Measurements from ENCODE around the gene VPS37D.

The VPS37D gene

DNA sequence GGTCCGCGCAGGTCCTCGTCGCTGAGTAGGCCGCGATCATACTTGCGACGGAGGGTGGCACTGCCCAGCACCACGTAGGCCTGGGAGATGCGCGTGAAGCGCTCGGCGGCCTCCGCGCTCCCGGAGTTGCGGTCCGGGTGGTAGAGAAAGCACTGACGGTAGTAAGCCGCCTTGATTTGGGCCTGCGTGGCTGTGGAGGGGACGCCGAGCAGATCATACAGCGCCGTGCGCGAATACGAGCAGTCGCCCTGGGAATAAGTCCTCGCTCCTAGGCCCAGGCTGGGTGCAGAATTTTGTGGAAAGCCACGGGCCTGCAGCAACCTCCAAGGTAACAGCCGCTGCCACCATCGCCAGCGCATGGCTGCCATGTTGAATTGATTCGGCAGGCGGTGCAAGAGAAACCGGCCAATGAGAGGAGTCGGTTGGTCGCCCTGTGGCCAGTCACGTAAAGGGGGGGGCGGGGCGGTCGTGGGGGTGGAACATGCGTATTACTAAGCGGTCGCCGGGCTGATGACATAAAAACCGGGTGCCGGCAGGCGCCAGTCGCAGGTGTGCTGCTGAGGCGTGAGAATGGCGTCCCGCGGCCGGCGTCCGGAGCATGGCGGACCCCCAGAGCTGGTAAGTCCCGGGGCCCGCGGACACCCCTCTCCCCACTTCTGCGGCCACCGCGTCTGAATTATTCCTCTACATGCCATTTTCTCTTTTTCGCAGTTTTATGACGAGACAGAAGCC lies 15.6 kb downstream of the VPS37D start, which contains the start of the genes BUD23 and DNAJC30:
BUD23 (plus strand) TSS at position 542 of the 732 bp plus-strand sequence; CDS start at position 571, 29 bp downstream.
DNAJC30 (minus strand) TSS at position 398 of the 732 bp plus-strand sequence; CDS start at position 368, 30 bp downstream.
- no peak for TF ChIP-seq CTCF (IDR thresholded peaks at IDR 0.05; ENCODE audit: low read depth, low read length)
- DNase-seq (ENCODE audit: extremely low read depth, low read depth) = peak; percentile 88

GRCh38 chr7:73683788-73684693 lies 16.4 kb downstream of the VPS37D start:
- no peak for TF ChIP-seq CTCF (IDR thresholded peaks at IDR 0.05; ENCODE audit: low read depth, low read length)
- no peak for DNase-seq (ENCODE audit: extremely low read depth, low read depth)

GRCh38 chr7:73685311-73685710 lies 17.7 kb downstream of the VPS37D start:
- TF ChIP-seq CTCF (IDR thresholded peaks at IDR 0.05; ENCODE audit: low read depth, low read length) = no peak
- no peak for DNase-seq (ENCODE audit: extremely low read depth, low read depth)

DNA sequence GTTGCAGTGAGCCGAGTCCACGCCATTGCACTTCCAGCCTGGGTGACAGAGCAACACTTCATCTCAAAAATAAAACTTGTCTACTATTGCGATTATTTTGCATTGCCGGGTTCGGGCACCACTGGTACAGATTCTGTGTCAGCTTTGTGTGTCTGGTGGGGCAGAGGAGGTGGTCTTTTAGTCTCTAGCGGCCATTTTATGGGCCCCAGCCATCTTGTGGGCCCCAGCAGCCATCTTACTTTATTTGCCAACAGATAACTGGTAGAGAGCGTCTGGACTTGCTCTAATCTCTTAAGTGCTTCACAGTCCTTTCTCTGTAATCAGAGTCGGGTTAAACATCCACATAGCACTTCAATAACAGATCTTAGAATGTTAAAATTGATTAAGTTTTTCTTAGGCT lies 20.7 kb downstream of the VPS37D start:
- no peak for DNase-seq (ENCODE audit: extremely low read depth, low read depth)
- TF ChIP-seq CTCF (IDR thresholded peaks at IDR 0.05; ENCODE audit: low read depth, low read length) = no peak

GRCh38 chr7:73690646-73691045 lies 23.0 kb downstream of the VPS37D start:
- no peak for DNase-seq (ENCODE audit: extremely low read depth, low read depth)
- no peak for TF ChIP-seq CTCF (IDR thresholded peaks at IDR 0.05; ENCODE audit: low read depth, low read length)

DNA sequence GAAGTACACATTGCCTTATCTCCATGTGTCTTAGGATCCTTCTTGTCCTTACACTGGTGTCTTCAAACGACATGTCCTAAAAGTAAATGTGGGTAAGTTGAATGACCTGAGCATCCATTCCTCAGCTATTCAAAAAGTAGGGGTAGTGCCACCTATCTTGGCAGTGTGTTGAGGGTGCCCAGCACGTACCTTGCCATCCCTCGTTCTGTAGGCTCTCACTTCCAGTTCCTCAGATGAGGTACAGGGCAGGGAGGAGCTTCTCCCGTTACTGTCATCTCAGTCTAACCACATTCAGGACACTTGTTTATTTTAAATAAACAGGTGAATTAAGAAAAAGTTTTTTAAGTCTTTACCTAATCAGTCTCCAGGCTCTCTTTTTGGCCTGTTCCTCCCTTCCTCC lies 28.7 kb downstream of the VPS37D start:
- DNase-seq (ENCODE audit: extremely low read depth, low read depth) = no peak
- TF ChIP-seq CTCF (IDR thresholded peaks at IDR 0.05; ENCODE audit: low read depth, low read length) = no peak

- no peak for TF ChIP-seq CTCF (IDR thresholded peaks at IDR 0.05; ENCODE audit: low read depth, low read length)
- no peak for DNase-seq (ENCODE audit: extremely low read depth, low read depth)
Measured at GRCh38 chr7:73698410-73698809, 30.8 kb downstream of the VPS37D start.

Measured in AG09319 (cell line).